Activated T-cell treated with anti-CD3 and anti-CD28 coated beads, Interleukin-2, amount 50 U/mL, for 4 hours (primary cell): ENCODE measurements around the gene AP2M1. TPM values are rescaled to one million over a fixed set of nuclear protein-coding genes. Genes with fewer than 3 reads are reported as not detected.

Experiments used
- total RNA-seq, 3 donors: library from RNA; stranded (reverse); gene quantifications; one replicate each; pipeline ENCODE4 v1.2.1, GENCODE V29; 2021

AP2M1 gene
- total RNA-seq, 3 donors from 2014 or later, result 242 to 255 (median 251) TPM

Other genes starting within 250 kb of the AP2M1 start
- 10 to 100 TPM; 10.0 to 12.5 (median 12.4) TPM for gene ABCC5, start 157.0 kb upstream of the AP2M1 start, total RNA-seq
- gene HTR3D, start 143.1 kb upstream of the AP2M1 start, total RNA-seq, result not detected
- not detected for gene HTR3C, start 121.8 kb upstream of the AP2M1 start, total RNA-seq
- not detected for gene HTR3E, start 77.8 kb upstream of the AP2M1 start, total RNA-seq
- 10 to 100 TPM; 91.7 to 94.5 (median 92.6) TPM for gene EIF2B5, start 39.5 kb upstream of the AP2M1 start, total RNA-seq
- 10 to 100 TPM; 38.7 to 46.4 (median 40.3) TPM for gene DVL3, start 19.5 kb upstream of the AP2M1 start, total RNA-seq
- 10 to 100 TPM; 79.7 to 91.2 (median 84.4) TPM for gene ABCF3, start 11.3 kb downstream of the AP2M1 start, total RNA-seq
- under 1 TPM in 1 of 3 donors, not detected in 2; 0.16 TPM for gene VWA5B2, start 54.7 kb downstream of the AP2M1 start, total RNA-seq
- 10 to 100 TPM; 89.9 to 93.7 (median 92.5) TPM for gene ALG3, start 74.1 kb downstream of the AP2M1 start, total RNA-seq
- 10 to 100 TPM; 15.2 to 19.7 (median 18.1) TPM for gene EEF1AKMT4, start 74.8 kb downstream of the AP2M1 start, total RNA-seq
- gene CAMK2N2, start 86.7 kb downstream of the AP2M1 start, total RNA-seq, result under 1 TPM; 0.34 to 0.53 (median 0.35) TPM
- not detected for gene ECE2, start 101.2 kb downstream of the AP2M1 start, total RNA-seq
- 100 to 1,000 TPM; 497 to 520 (median 498) TPM for gene PSMD2, start 124.4 kb downstream of the AP2M1 start, total RNA-seq
- gene EIF4G1, start 139.8 kb downstream of the AP2M1 start, total RNA-seq, result 1,000 to 10,000 TPM in 2 of 3 donors, 100 to 1,000 TPM in 1; 990 to 1,057 (median 1,007) TPM
- gene FAM131A, start 162.7 kb downstream of the AP2M1 start, total RNA-seq, result 1 to 10 TPM; 3.5 to 4.4 (median 3.7) TPM
- 1 to 10 TPM; 4.5 to 5.2 (median 5.0) TPM for gene CLCN2, start 186.8 kb downstream of the AP2M1 start, total RNA-seq
- 100 to 1,000 TPM; 146 to 170 (median 165) TPM for gene POLR2H, start 186.9 kb downstream of the AP2M1 start, total RNA-seq
- not detected for gene THPO, start 203.4 kb downstream of the AP2M1 start, total RNA-seq
- gene CHRD, start 205.2 kb downstream of the AP2M1 start, total RNA-seq, result under 1 TPM in 2 of 3 donors, not detected in 1; 0.11 to 0.33 TPM